Activated CD4-positive, alpha-beta T cell treated with anti-CD3 and anti-CD28 coated beads for 36 hours (primary cell): ENCODE measurements around the gene CCDC171. TPM values are rescaled to one million over a fixed set of nuclear protein-coding genes. Genes with fewer than 3 reads are reported as not detected.
"Not testable (repeated sequence)": the region's sequence is repeated elsewhere in the genome, so short reads cannot be mapped to it uniquely, and the experiment has no call there.

Experiments
- ATAC-seq: fragments of 200-7000 bp; cut with Tn5 transposase; one replicate; pipeline ENCODE4 v1.10.0; 2021; ENCODE audit warnings: mild to moderate bottlenecking, moderate library complexity
- CTCF ChIA-PET: fragments of 350-600 bp; sonication (Branson Sonifier 250); formaldehyde crosslinking; loops from one replicate; lab custom pipeline; 2021; ENCODE audit warnings: antibody characterized with exemption; lab: Charles Lee
- POLR2A ChIA-PET: fragments of 350-600 bp; sonication (Branson Sonifier 250); formaldehyde crosslinking; loops from one replicate; lab custom pipeline; 2021; ENCODE audit warnings: antibody characterized with exemption, inconsistent platforms; lab: Charles Lee
- DNase-seq: peaks from one replicate; pipeline ENCODE4 v3.0.0-alpha.2; 2020
- H3K27ac Mint-ChIP-seq: one replicate; pipeline ENCODE4 v1.8.0; 2021; ENCODE audit warnings: mixed read lengths
- H3K27me3 Mint-ChIP-seq: one replicate; pipeline ENCODE4 v1.8.0; 2021; ENCODE audit warnings: mixed read lengths
- H3K36me3 Mint-ChIP-seq: one replicate; pipeline ENCODE4 v1.8.0; 2021; ENCODE audit warnings: low read depth, mixed read lengths
- H3K4me1 Mint-ChIP-seq: one replicate; pipeline ENCODE4 v1.8.0; 2021; ENCODE audit warnings: mixed read lengths
- H3K4me3 Mint-ChIP-seq: one replicate; pipeline ENCODE4 v1.8.0; 2021; ENCODE audit warnings: mild to moderate bottlenecking, moderate library complexity, mixed read lengths
- H3K9me3 Mint-ChIP-seq: one replicate; pipeline ENCODE4 v1.8.0; 2021; ENCODE audit warnings: low read depth, mixed read lengths
- intact Hi-C, 2 experiments: fragments of 100-400 bp; cut with DNase I in 1 of 2; cut with micrococcal nuclease in 1 of 2; formaldehyde crosslinking; loops; one replicate each; pipeline versions ENCODE4 v1.14.2 to v1.15.1; 2022 to 2024; cut with DNase I, micrococcal nuclease
- total RNA-seq, 2 experiments: library from RNA; stranded (reverse); gene quantifications; one replicate each; pipeline ENCODE4 v1.2.3, GENCODE V29; 2021

Gene CCDC171
- total RNA-seq, 2 experiments from 2014 or later, result 2.8 to 2.9 TPM

DNA sequence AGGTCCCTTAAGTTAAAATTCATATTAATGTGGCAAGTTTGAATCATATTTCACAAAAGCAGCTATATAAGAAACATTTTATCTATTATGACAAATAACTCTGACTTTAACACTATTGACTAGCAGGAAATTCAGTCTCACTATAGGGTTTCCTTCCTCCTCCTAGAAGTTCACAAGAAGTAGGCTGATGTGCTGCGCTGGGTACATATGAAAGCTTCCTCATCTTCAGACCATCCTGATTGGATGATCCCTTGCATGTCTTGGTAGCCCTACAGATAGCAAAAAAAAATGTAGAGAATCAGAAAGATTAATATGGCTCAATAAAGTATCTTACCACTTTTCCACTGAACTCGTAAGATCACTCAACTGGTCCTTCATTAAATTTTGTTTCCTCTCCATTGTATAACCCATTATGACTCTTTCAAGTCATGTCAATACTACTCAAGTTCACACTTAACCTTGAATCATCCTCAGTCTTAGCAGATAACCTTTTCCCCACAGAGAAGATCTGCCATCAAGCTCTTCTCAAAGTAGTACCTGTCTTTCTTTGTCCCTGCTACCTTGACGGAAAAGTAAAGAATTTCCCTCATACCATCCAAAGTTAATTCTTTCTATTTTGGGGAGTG lies 30.6 kb upstream of the CCDC171 start:
- H3K27me3 Mint-ChIP-seq, result peaks cover 2% of the 10 kb centered on the region
- peaks cover 10% of the 10 kb centered on the region for H3K4me1 Mint-ChIP-seq
- H3K36me3 Mint-ChIP-seq, result no peaks in the 10 kb centered on the region
- no peak overlapping the region for H3K4me3 Mint-ChIP-seq
- ChIA-PET CTCF (interaction anchor here (0.6 kb wide), 2 partner anchors 11 to 310 kb away, joined by 3 read pairs; no protein-coding TSS in a partner anchor), POLR2A (interaction anchor here (1.4 kb wide), 1 partner anchor 10 kb away, joined by 6 read pairs; no protein-coding TSS in a partner anchor)
- peak; percentile 93 for ATAC-seq
- H3K9me3 Mint-ChIP-seq, result no peaks in the 10 kb centered on the region
- no peak overlapping the region for H3K27ac Mint-ChIP-seq
- no peak for DNase-seq
- intact Hi-C loops, result no loop called here

GRCh38 chr9:15524845-15525455 lies 27.9 kb upstream of the CCDC171 start:
- ChIA-PET POLR2A (no interaction called here), CTCF (no interaction called here)
- Mint-ChIP-seq H3K27ac (no peak overlapping the region), H3K4me1 (peaks cover 10% of the 10 kb centered on the region), H3K4me3 (no peak overlapping the region), H3K9me3 (no peaks in the 10 kb centered on the region), H3K27me3 (peaks cover 2% of the 10 kb centered on the region), H3K36me3 (no peaks in the 10 kb centered on the region)
- DNase-seq (no peak), ATAC-seq (no peak)
- intact Hi-C loops, result no loop called here

DNA sequence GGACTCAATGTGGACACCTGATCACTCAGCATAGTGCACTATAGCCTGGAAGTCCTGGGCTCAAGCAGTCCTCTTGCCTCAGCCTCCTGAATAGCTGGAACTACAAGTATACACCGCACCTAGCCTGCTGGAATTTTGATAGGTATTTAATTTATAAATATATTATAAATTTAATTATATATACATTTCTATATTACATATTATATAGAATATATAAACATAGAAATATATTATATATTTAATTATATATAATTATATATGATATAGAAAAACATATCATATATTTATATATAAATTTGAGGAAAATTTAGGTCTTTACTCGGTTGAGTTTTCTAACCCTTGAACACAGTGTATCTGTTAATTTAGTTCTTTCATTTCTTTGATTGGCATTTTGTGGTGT lies 26.9 kb upstream of the CCDC171 start:
- POLR2A ChIA-PET, result no interaction called here
- intact Hi-C loops, result no loop called here

GRCh38 chr9:15527035-15527434 lies 25.8 kb upstream of the CCDC171 start:
- CTCF ChIA-PET, POLR2A ChIA-PET, H3K36me3 Mint-ChIP-seq, H3K9me3 Mint-ChIP-seq, DNase-seq, H3K27ac Mint-ChIP-seq, H3K4me3 Mint-ChIP-seq, ATAC-seq, intact Hi-C loops, H3K27me3 Mint-ChIP-seq: not testable (repeated sequence)
- H3K4me1 Mint-ChIP-seq, result peaks cover 14% of the 10 kb centered on the region

More for the DNA sequence above, 26.9 kb upstream of the CCDC171 start:
- CTCF ChIA-PET, result interaction anchor here (1.0 kb wide), 1 partner anchor 27 kb away, joined by 3 read pairs; the partner anchor contains the start of gene CCDC171
- H3K4me1 Mint-ChIP-seq, result peaks cover 10% of the 10 kb centered on the region
- H3K27ac Mint-ChIP-seq, result no peak overlapping the region
- no peaks in the 10 kb centered on the region for H3K36me3 Mint-ChIP-seq
- peaks cover 2% of the 10 kb centered on the region for H3K27me3 Mint-ChIP-seq
- no peak overlapping the region for H3K4me3 Mint-ChIP-seq
- H3K9me3 Mint-ChIP-seq, result no peaks in the 10 kb centered on the region
- ATAC-seq, result no peak
- DNase-seq, result no peak

DNA sequence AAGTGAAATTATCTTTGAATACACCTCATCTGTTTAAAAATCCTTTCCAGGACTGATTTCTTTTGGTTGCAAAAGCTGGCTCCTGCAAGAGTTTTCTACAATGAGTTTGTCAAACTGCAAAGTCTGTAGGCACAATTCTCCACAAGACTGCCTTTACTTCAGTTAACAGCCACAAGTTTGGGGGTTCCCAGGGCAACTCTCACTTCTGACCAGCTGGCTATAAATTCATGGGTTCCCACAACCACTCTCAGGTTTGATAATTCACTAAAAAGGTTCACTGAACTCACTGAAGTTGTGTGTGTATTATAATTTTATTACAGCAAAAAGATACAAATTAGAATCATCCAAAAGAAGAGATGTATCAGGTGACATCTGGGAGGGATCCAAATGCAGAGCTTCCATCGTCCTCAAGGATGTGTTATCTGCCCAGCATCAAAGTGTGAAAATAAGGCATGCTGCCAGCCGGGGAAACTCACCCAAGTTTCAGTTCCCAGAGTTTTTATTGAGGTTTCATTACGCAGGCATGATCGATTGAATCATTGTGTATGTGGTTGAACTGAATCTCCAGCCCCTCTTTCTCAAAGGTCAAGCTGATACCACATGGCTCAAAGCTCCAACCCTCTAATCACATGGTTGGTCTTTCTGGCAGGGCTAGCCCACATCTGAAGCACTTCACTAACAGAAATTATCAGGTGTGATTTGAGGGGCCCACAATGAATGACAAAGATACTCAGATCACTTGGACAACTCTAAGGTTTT lies 23.1 kb upstream of the CCDC171 start:
- no peak for ATAC-seq
- intact Hi-C loops, result loop anchor here (5.0 kb wide), 2 partner anchors 232 to 317 kb away; no protein-coding TSS in a partner anchor
- ChIA-PET CTCF (interaction anchor here (0.6 to 1.5 kb wide), 3 partner anchors 23 to 362 kb away, joined by 3 read pairs; partner anchors contain the start of gene CCDC171), POLR2A (no interaction called here)
- Mint-ChIP-seq H3K27me3 (peaks cover under 1% of the 10 kb centered on the region), H3K4me3 (no peak overlapping the region), H3K4me1 (peaks cover 16% of the 10 kb centered on the region), H3K27ac (peak overlapping the region; percentile 19), H3K36me3 (no peaks in the 10 kb centered on the region), H3K9me3 (no peaks in the 10 kb centered on the region)
- no peak for DNase-seq

DNA sequence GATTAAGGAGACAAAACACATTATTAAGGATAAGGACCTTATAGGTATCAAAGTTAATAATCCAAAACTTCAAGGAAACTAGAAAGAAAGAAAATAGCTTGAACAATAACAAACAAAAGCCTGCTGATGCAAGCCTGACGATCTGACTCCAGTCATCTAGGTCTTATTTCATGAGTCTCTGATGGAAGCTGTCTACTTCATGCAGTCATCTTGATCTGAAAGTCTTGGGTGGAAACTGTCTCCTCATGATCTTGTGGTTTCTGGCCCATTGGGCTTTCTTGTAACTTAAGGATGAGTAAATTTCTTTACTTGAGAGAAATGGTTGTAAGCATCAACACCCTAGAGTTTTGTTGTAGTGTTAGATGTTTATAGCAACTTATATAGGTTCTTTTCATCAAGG lies 21.5 kb upstream of the CCDC171 start:
- CTCF ChIA-PET, result interaction anchor here (0.9 to 1.0 kb wide), 3 partner anchors 10 to 21 kb away, joined by 4 to 5 read pairs (median 4); no protein-coding TSS in a partner anchor
- Mint-ChIP-seq H3K4me3 (no peak overlapping the region), H3K4me1 (peaks cover 16% of the 10 kb centered on the region), H3K36me3 (no peaks in the 10 kb centered on the region), H3K9me3 (no peaks in the 10 kb centered on the region), H3K27me3 (no peaks in the 10 kb centered on the region), H3K27ac (no peak overlapping the region)
- POLR2A ChIA-PET, result interaction anchor here (0.6 to 1.6 kb wide), 3 partner anchors 19 to 230 kb away, joined by 3 to 5 read pairs (median 3); partner anchors contain the start of gene PSIP1
- ATAC-seq (peak; percentile 84), DNase-seq (peak; percentile 35)
- intact Hi-C loops, result loop anchor here (1.0 to 5.0 kb wide), 4 partner anchors 19 to 319 kb away; no protein-coding TSS in a partner anchor

GRCh38 chr9:15541872-15542271 lies 11.0 kb upstream of the CCDC171 start:
- Mint-ChIP-seq H3K27me3 (peaks cover 1% of the 10 kb centered on the region), H3K27ac (no peak overlapping the region), H3K4me1 (no peaks in the 10 kb centered on the region), H3K36me3 (no peaks in the 10 kb centered on the region), H3K9me3 (no peaks in the 10 kb centered on the region), H3K4me3 (no peak overlapping the region)
- intact Hi-C loops, result no loop called here
- no peak for ATAC-seq
- no peak for DNase-seq
- ChIA-PET CTCF (interaction anchor here (0.9 to 1.8 kb wide), 3 partner anchors 9 to 98 kb away, joined by 3 to 4 read pairs (median 3); no protein-coding TSS in a partner anchor), POLR2A (no interaction called here)

DNA sequence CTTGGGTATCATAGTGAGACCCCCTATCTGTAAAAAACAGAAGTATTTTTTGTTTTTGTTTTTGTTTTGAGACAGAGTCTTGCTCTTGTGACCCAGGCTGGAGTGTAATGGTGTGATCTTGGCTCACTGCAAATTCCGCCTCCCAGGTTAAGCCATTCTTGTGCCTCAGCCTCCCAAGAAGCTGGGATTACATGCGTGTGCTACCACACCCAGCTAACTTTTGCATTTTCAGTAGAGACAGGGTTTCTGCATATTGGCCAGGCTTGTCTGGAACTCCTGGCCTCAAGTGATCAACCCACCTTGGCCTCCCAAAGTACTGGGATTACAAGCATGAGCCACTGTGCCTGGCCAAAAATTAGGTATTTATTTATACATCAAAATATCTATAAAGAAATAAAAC lies 10.2 kb upstream of the CCDC171 start:
- Mint-ChIP-seq H3K27ac (no peak overlapping the region), H3K27me3 (peaks cover 1% of the 10 kb centered on the region), H3K4me3 (no peak overlapping the region), H3K4me1 (no peaks in the 10 kb centered on the region), H3K36me3 (no peaks in the 10 kb centered on the region), H3K9me3 (no peaks in the 10 kb centered on the region)
- DNase-seq (no peak), ATAC-seq (no peak)
- ChIA-PET POLR2A (no interaction called here), CTCF (interaction anchor here (0.6 to 1.1 kb wide), 3 partner anchors 8 to 238 kb away, joined by 3 to 5 read pairs (median 4); no protein-coding TSS in a partner anchor)
- intact Hi-C loops, result no loop called here

GRCh38 chr9:15543047-15543813 lies 9.6 kb upstream of the CCDC171 start:
- H3K4me3 Mint-ChIP-seq, result no peak overlapping the region
- DNase-seq, result no peak
- ChIA-PET CTCF (interaction anchor here (0.7 to 1.1 kb wide), 2 partner anchors 9 to 127 kb away, joined by 3 to 4 read pairs; no protein-coding TSS in a partner anchor), POLR2A (no interaction called here)
- intact Hi-C loops, result no loop called here
- H3K4me1 Mint-ChIP-seq, result no peaks in the 10 kb centered on the region
- no peaks in the 10 kb centered on the region for H3K36me3 Mint-ChIP-seq
- ATAC-seq, result no peak
- peaks cover 1% of the 10 kb centered on the region for H3K27me3 Mint-ChIP-seq
- H3K27ac Mint-ChIP-seq, result no peak overlapping the region
- no peaks in the 10 kb centered on the region for H3K9me3 Mint-ChIP-seq

DNA sequence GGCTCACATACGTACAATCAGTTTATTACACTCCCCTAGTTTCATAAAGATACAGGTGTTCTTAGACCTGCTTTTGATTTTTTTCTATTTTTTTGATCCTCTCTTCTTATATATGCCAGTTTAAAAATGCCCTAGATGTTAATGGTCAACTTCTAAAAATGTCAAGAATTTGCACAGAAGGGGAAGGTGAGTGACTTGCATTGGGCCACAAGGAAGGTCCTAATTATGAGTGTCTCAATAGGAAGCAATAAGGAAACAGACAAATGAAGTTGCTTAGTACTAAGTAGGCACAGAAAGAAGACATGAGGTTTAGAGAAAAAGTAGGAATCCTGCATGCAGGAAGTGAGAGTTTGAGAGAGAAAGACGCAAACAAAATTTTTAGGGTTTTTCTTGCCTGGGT lies 3.2 kb upstream of the CCDC171 start:
- DNase-seq (no peak), ATAC-seq (no peak)
- ChIA-PET POLR2A (interaction anchor here (0.6 kb wide), 1 partner anchor 12 kb away, joined by 3 read pairs; no protein-coding TSS in a partner anchor), CTCF (interaction anchor here (1.1 kb wide), 1 partner anchor 57 kb away, joined by 4 read pairs; no protein-coding TSS in a partner anchor)
- Mint-ChIP-seq H3K27me3 (peaks cover 1% of the 10 kb centered on the region), H3K4me3 (no peak overlapping the region), H3K36me3 (no peaks in the 10 kb centered on the region), H3K9me3 (no peaks in the 10 kb centered on the region), H3K4me1 (peaks cover 9% of the 10 kb centered on the region), H3K27ac (no peak overlapping the region)
- intact Hi-C loops, result loop anchor here (5.0 to 10.0 kb wide), 4 partner anchors 58 to 1225 kb away; partner anchors contain the start of gene ZDHHC21 (in 1 of the 2)
